Suprapubic skin (tissue), 4 donors: ENCODE data around the gene NPTXR. TPM values are rescaled to one million over a fixed set of nuclear protein-coding genes. Genes with fewer than 3 reads are reported as not detected.

Experiments used
- DNase-seq, 2 donors: peaks; one replicate each; pipeline ENCODE4 v3.0.0-alpha.2; 2019; ENCODE audit warnings: low spot score in 2 of 2
- H3K27ac ChIP-seq: fragments of 200-600 bp; sonication (generic); one replicate; pipeline ENCODE4 v1.5.1; 2019
- H3K27me3 ChIP-seq: fragments of 200-600 bp; sonication (generic); one replicate; pipeline ENCODE4 v1.5.1; 2019
- H3K36me3 ChIP-seq: fragments of 200-600 bp; sonication (generic); one replicate; pipeline ENCODE4 v1.5.1; 2019
- H3K4me1 ChIP-seq: fragments of 200-600 bp; sonication (generic); one replicate; pipeline ENCODE4 v1.5.1; 2019
- H3K4me3 ChIP-seq: fragments of 200-600 bp; sonication (generic); one replicate; pipeline ENCODE4 v1.5.1; 2019; ENCODE audit warnings: mild to moderate bottlenecking
- H3K9me3 ChIP-seq: fragments of 200-600 bp; sonication (generic); one replicate; pipeline ENCODE4 v1.5.1; 2019
- CTCF ChIP-seq, 2 donors: fragments of 200-600 bp in 1 of 2; fragments of 450-650 bp in 1 of 2; sonication (generic) in 1 of 2; IDR thresholded peaks; one replicate each; pipeline ENCODE4 v1.5.1; 2016 to 2019; ENCODE audit warnings: antibody characterized with exemption in 2 of 2, mild to moderate bottlenecking in 1 of 2, moderate library complexity in 1 of 2
- EP300 ChIP-seq: sonication (generic); formaldehyde crosslinking; IDR thresholded peaks from one replicate; pipeline ENCODE4 v1.6.1; 2017; ENCODE audit warnings: antibody characterized with exemption
- POLR2A ChIP-seq, 2 donors: fragments of 450-650 bp; IDR thresholded peaks; one replicate each; pipeline ENCODE4 v1.6.1; 2017; ENCODE audit warnings: antibody characterized with exemption in 2 of 2, mild to moderate bottlenecking in 2 of 2, moderate library complexity in 2 of 2
- POLR2AphosphoS5 ChIP-seq, 3 donors: sonication (generic); formaldehyde crosslinking; IDR thresholded peaks; one replicate each; pipeline ENCODE4 v1.6.1; 2017; ENCODE audit warnings: antibody characterized with exemption in 3 of 3
- WGBS: methylation state at CpG from one replicate; pipeline ENCODE4 v1.1.5; 2018; 5-methylcytosine and 5-hydroxymethylcytosine counted together
- total RNA-seq, 4 donors: library from RNA; depleted of rRNA; stranded (reverse); fragments of >200 nt; gene quantifications; one replicate each; pipeline ENCODE4 v1.1.0, GENCODE V29; 2016

The NPTXR gene
- total RNA-seq, 4 donors from 2014 or later = 1.0 to 2.4 (median 2.1) TPM

GRCh38 chr22:38841635-38842034 is 2.2 kb downstream of the NPTXR start:
- peaks cover 43% of the 10 kb centered on the region for H3K27me3 ChIP-seq

GRCh38 chr22:38841211-38841610 is 2.6 kb downstream of the NPTXR start:
- H3K27me3 ChIP-seq = peaks cover 43% of the 10 kb centered on the region
- no peak overlapping the region for H3K27ac ChIP-seq
- no peaks in the 10 kb centered on the region for H3K9me3 ChIP-seq
- WGBS = 36% methylated on average over 7 of the region's 7 CpGs
- TF ChIP-seq CTCF (IDR thresholded peaks at IDR 0.05) (no peak), EP300 (no peak), POLR2A (IDR thresholded peaks at IDR 0.05) (no peak), POLR2AphosphoS5 (IDR thresholded peaks at IDR 0.05) (no peak)
- no peak for DNase-seq
- no peaks in the 10 kb centered on the region for H3K36me3 ChIP-seq
- H3K4me3 ChIP-seq = no peak overlapping the region
- peaks cover 18% of the 10 kb centered on the region for H3K4me1 ChIP-seq

More at GRCh38 chr22:38841635-38842034, 2.2 kb downstream of the NPTXR start:
- Histone ChIP-seq H3K9me3 (no peaks in the 10 kb centered on the region), H3K36me3 (no peaks in the 10 kb centered on the region), H3K4me1 (peaks cover 18% of the 10 kb centered on the region), H3K4me3 (no peak overlapping the region), H3K27ac (no peak overlapping the region)
- WGBS = 66% methylated on average over 5 of the region's 5 CpGs
- TF ChIP-seq POLR2AphosphoS5 (IDR thresholded peaks at IDR 0.05) = no peak
- no peak for TF ChIP-seq POLR2A (IDR thresholded peaks at IDR 0.05)
- no peak for TF ChIP-seq CTCF (IDR thresholded peaks at IDR 0.05)
- no peak for TF ChIP-seq EP300
- no peak for DNase-seq

- H3K36me3 ChIP-seq = no peaks in the 10 kb centered on the region
- no peak overlapping the region for H3K4me3 ChIP-seq
- peaks cover 18% of the 10 kb centered on the region for H3K4me1 ChIP-seq
- H3K9me3 ChIP-seq = no peaks in the 10 kb centered on the region
- H3K27me3 ChIP-seq = peaks cover 43% of the 10 kb centered on the region
- WGBS = 89% methylated on average over 3 of the region's 3 CpGs
- no peak for DNase-seq
- H3K27ac ChIP-seq = no peak overlapping the region
- TF ChIP-seq POLR2AphosphoS5 (IDR thresholded peaks at IDR 0.05) (no peak), POLR2A (IDR thresholded peaks at IDR 0.05) (no peak), CTCF (IDR thresholded peaks at IDR 0.05) (no peak), EP300 (no peak)
Measured at GRCh38 chr22:38840129-38840528, 3.7 kb downstream of the NPTXR start.

GRCh38 chr22:38839686-38840085 is 4.1 kb downstream of the NPTXR start:
- WGBS = 93% methylated on average over 1 of the region's 1 CpG
- H3K9me3 ChIP-seq = no peaks in the 10 kb centered on the region
- peaks cover 18% of the 10 kb centered on the region for H3K4me1 ChIP-seq
- peaks cover 42% of the 10 kb centered on the region for H3K27me3 ChIP-seq
- no peaks in the 10 kb centered on the region for H3K36me3 ChIP-seq
- no peak for DNase-seq
- TF ChIP-seq POLR2AphosphoS5 (IDR thresholded peaks at IDR 0.05) (no peak), CTCF (IDR thresholded peaks at IDR 0.05) (no peak), POLR2A (IDR thresholded peaks at IDR 0.05) (no peak)
- H3K27ac ChIP-seq = no peak overlapping the region
- no peak overlapping the region for H3K4me3 ChIP-seq

GRCh38 chr22:38837414-38837928 is 6.4 kb downstream of the NPTXR start:
- H3K27ac ChIP-seq = no peak overlapping the region
- 85% methylated on average over 6 of the region's 6 CpGs for WGBS
- no peak for DNase-seq
- H3K4me1 ChIP-seq = peaks cover 4% of the 10 kb centered on the region
- no peak for TF ChIP-seq POLR2AphosphoS5 (IDR thresholded peaks at IDR 0.05)
- no peak for TF ChIP-seq EP300
- no peak for TF ChIP-seq POLR2A (IDR thresholded peaks at IDR 0.05)
- no peak for TF ChIP-seq CTCF (IDR thresholded peaks at IDR 0.05)
- H3K9me3 ChIP-seq = no peaks in the 10 kb centered on the region
- no peaks in the 10 kb centered on the region for H3K36me3 ChIP-seq
- H3K27me3 ChIP-seq = peaks cover 26% of the 10 kb centered on the region
- no peak overlapping the region for H3K4me3 ChIP-seq
